22Rv1 (cell line): ENCODE data around the gene ASB16.

Experiments used
- CTCF ChIP-seq: fragments of 450-650 bp; IDR thresholded peaks from 2 replicates; pipeline ENCODE4 v1.5.1; 2017; ENCODE audit warnings: mild to moderate bottlenecking
- ZFX ChIP-seq: fragments of 450-650 bp; IDR thresholded peaks from 2 replicates; pipeline ENCODE4 v1.6.1; 2017; ENCODE audit warnings: antibody characterized with exemption, borderline replicate concordance

GRCh38 chr17:44186307-44187130 is 16.0 kb downstream of the ASB16 start, which contains the start of gene TMUB2:
- TF ChIP-seq CTCF (no peak), ZFX (no peak)
